Osteocyte (in vitro differentiated cells): ENCODE results near the gene ALX4. TPM values are rescaled to one million over a fixed set of nuclear protein-coding genes. Genes with fewer than 3 reads are reported as not detected.

Experiments used
- DNase-seq: peaks from one replicate; pipeline ENCODE4 v3.0.0; 2021; ENCODE audit warnings: mixed read lengths; ENCODE audit not compliant: unreplicated experiment; ENCODE audit errors: extremely low spot score
- H3K27ac Mint-ChIP-seq: one replicate; pipeline ENCODE4 v1.8.0; 2021; ENCODE audit warnings: mild to moderate bottlenecking, mixed read lengths; ENCODE audit not compliant: unreplicated experiment
- H3K27me3 Mint-ChIP-seq: one replicate; pipeline ENCODE4 v1.8.0; 2021; ENCODE audit warnings: mixed read lengths; ENCODE audit not compliant: unreplicated experiment
- H3K36me3 Mint-ChIP-seq: one replicate; pipeline ENCODE4 v1.8.0; 2021; ENCODE audit warnings: mixed read lengths; ENCODE audit not compliant: unreplicated experiment
- H3K4me1 Mint-ChIP-seq: one replicate; pipeline ENCODE4 v1.8.0; 2021; ENCODE audit warnings: mixed read lengths; ENCODE audit not compliant: unreplicated experiment
- H3K4me3 Mint-ChIP-seq: one replicate; pipeline ENCODE4 v1.8.0; 2021; ENCODE audit warnings: mild to moderate bottlenecking, moderate library complexity, mixed read lengths; ENCODE audit not compliant: unreplicated experiment
- H3K9me3 Mint-ChIP-seq: one replicate; pipeline ENCODE4 v1.8.0; 2021; ENCODE audit warnings: mixed read lengths; ENCODE audit not compliant: unreplicated experiment
- CTCF ChIP-seq: fragments of 200-600 bp; sonication (generic); IDR thresholded peaks from 2 replicates; pipeline ENCODE4 v1.5.0; 2021; ENCODE audit warnings: antibody characterized with exemption, mild to moderate bottlenecking, moderate library complexity
- total RNA-seq: library from RNA; stranded (reverse); gene quantifications from 2 replicates; pipeline ENCODE4 v1.2.1, GENCODE V29; 2021

The ALX4 gene
- total RNA-seq, 1 donor from 2014 or later, result not detected

GRCh38 chr11:44301564-44302271 is 8.2 kb downstream of the ALX4 start:
- DNase-seq, result no peak
- H3K4me1 Mint-ChIP-seq, result peaks cover 32% of the 10 kb centered on the region
- no peak overlapping the region for H3K4me3 Mint-ChIP-seq
- no peaks in the 10 kb centered on the region for H3K9me3 Mint-ChIP-seq
- H3K27me3 Mint-ChIP-seq, result peaks cover 51% of the 10 kb centered on the region
- H3K36me3 Mint-ChIP-seq, result no peaks in the 10 kb centered on the region
- TF ChIP-seq CTCF, result no peak
- no peak overlapping the region for H3K27ac Mint-ChIP-seq

DNA sequence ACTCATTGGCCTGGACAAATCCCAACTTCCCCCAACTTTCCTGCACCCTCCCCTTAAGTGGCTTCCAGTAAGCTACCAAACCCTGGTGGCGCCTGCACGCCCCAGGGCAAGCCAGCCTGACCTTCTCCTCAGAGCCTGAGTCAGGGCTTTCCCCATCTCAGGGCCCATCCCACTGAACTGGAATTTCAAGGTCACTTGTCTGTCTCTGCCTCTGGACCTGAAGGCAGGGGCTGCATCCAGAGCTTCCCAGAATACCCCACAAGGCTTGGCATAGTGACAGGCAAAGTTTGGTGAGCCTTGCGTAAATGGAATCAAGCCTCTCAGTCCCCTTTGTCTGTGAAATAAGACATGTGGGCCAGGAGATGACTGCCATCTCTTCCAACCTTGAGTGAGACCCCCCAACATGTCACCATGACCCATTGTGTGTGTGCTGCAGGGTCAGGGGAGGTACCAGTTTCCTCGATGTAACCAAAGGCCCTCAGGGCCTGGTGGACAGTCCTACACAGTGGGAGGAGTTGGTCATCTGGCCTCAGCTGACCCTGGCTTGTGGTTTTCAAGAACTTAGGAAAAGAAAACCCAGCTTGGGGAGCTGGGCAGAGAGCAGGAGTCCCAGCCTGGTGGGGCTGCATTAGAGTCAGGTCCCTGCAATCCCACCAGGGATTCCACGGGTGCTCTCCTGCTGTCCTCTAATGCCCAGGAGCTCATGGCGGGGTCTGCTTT is 8.9 kb downstream of the ALX4 start:
- no peak for DNase-seq
- Mint-ChIP-seq H3K36me3 (no peaks in the 10 kb centered on the region), H3K4me3 (no peak overlapping the region), H3K27me3 (peaks cover 43% of the 10 kb centered on the region), H3K9me3 (no peaks in the 10 kb centered on the region), H3K27ac (no peak overlapping the region), H3K4me1 (peaks cover 31% of the 10 kb centered on the region)
- no peak for TF ChIP-seq CTCF

- H3K4me3 Mint-ChIP-seq, result no peak overlapping the region
- no peak for DNase-seq
- H3K27ac Mint-ChIP-seq, result no peak overlapping the region
- no peak for TF ChIP-seq CTCF
- H3K9me3 Mint-ChIP-seq, result no peaks in the 10 kb centered on the region
- peaks cover 26% of the 10 kb centered on the region for H3K27me3 Mint-ChIP-seq
- H3K4me1 Mint-ChIP-seq, result peaks cover 13% of the 10 kb centered on the region
- H3K36me3 Mint-ChIP-seq, result no peaks in the 10 kb centered on the region
These were observed 11.1 kb downstream of the ALX4 start for GRCh38 chr11:44298862-44299261.

- TF ChIP-seq CTCF, result no peak
- Mint-ChIP-seq H3K27ac (no peak overlapping the region), H3K36me3 (no peaks in the 10 kb centered on the region), H3K27me3 (peaks cover 12% of the 10 kb centered on the region), H3K4me1 (peaks cover 2% of the 10 kb centered on the region), H3K9me3 (no peaks in the 10 kb centered on the region), H3K4me3 (no peak overlapping the region)
- DNase-seq, result no peak
These were observed 19.7 kb downstream of the ALX4 start for GRCh38 chr11:44290208-44290607.

DNA sequence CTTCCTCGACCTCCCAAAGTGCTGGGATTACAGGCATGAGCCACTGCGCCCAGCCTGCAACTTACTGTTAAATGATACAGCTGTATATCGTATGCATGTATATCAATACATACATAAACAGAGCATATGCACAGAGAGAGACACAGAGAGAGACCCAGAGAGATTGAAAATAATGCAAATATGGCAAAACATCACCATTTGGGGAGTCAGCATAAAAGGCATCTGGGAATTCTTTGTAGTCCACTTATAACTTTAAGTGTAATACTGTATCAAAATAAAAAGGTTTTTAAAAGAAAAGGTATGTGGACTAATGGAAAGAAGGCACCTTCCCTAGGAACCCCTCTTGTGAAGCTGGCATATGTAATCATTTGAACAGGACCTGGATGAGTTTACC is 21.8 kb downstream of the ALX4 start:
- H3K27ac Mint-ChIP-seq, result no peak overlapping the region
- H3K9me3 Mint-ChIP-seq, result no peaks in the 10 kb centered on the region
- DNase-seq, result no peak
- no peak overlapping the region for H3K4me3 Mint-ChIP-seq
- H3K27me3 Mint-ChIP-seq, result peaks cover 9% of the 10 kb centered on the region
- no peaks in the 10 kb centered on the region for H3K36me3 Mint-ChIP-seq
- no peak for TF ChIP-seq CTCF
- peaks cover 2% of the 10 kb centered on the region for H3K4me1 Mint-ChIP-seq
